Mammary epithelial cell (primary cell): ENCODE results near the gene SPHK2.

Source experiments
- EZH2 ChIP-seq: IDR thresholded peaks from 2 replicates; pipeline ENCODE4 v1.6.1; 2012; ENCODE audit warnings: low read length, inconsistent platforms, borderline replicate concordance
- TF ChIP-seq, protein P1 (sequence below), 2 donors: IDR thresholded peaks in 1 of 2; conservative IDR thresholded peaks in 1 of 2; 2 replicates each; pipeline ENCODE4 v1.5.1; 2011 to 2012; ENCODE audit warnings: inconsistent platforms in 2 of 2, low read length in 2 of 2, mild to moderate bottlenecking in 2 of 2, control low read depth in 1 of 2, low read depth in 1 of 2; ENCODE audit not compliant: insufficient read depth in 1 of 2; ENCODE audit errors: extremely low read depth in 1 of 2

DNA sequence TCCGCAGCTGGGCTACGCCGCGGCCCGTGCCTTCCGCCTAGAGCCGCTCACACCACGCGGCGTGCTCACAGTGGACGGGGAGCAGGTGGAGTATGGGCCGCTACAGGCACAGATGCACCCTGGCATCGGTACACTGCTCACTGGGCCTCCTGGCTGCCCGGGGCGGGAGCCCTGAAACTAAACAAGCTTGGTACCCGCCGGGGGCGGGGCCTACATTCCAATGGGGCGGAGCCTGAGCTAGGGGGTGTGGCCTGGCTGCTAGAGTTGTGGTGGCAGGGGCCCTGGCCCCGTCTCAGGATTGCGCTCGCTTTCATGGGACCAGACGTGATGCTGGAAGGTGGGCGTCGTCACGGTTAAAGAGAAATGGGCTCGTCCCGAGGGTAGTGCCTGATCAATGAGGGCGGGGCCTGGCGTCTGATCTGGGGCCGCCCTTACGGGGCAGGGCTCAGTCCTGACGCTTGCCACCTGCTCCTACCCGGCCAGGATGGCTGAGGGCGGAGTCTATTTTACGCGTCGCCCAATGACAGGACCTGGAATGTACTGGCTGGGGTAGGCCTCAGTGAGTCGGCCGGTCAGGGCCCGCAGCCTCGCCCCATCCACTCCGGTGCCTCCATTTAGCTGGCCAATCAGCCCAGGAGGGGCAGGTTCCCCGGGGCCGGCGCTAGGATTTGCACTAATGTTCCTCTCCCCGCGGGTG lies 10.4 kb downstream of the SPHK2 start:
- TF ChIP-seq, protein P1, sequence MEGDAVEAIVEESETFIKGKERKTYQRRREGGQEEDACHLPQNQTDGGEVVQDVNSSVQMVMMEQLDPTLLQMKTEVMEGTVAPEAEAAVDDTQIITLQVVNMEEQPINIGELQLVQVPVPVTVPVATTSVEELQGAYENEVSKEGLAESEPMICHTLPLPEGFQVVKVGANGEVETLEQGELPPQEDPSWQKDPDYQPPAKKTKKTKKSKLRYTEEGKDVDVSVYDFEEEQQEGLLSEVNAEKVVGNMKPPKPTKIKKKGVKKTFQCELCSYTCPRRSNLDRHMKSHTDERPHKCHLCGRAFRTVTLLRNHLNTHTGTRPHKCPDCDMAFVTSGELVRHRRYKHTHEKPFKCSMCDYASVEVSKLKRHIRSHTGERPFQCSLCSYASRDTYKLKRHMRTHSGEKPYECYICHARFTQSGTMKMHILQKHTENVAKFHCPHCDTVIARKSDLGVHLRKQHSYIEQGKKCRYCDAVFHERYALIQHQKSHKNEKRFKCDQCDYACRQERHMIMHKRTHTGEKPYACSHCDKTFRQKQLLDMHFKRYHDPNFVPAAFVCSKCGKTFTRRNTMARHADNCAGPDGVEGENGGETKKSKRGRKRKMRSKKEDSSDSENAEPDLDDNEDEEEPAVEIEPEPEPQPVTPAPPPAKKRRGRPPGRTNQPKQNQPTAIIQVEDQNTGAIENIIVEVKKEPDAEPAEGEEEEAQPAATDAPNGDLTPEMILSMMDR (conservative IDR thresholded peaks at IDR 0.05 in 1 of 2, IDR thresholded peaks at IDR 0.05 in 1 of 2; ENCODE audit: extremely low read depth in 1 of 2, insufficient read depth in 1 of 2, low read depth in 1 of 2, low read length in 2 of 2), result no peak
- no peak for TF ChIP-seq EZH2
